GM18498 (cell line): ENCODE measurements around the gene CAPZB.

Source experiments
- ATAC-seq: cut with Tn5 transposase; IDR thresholded peaks from one replicate; pipeline ENCODE4 v1.9.1; 2021; ENCODE audit warnings: mild to moderate bottlenecking, moderate library complexity; ENCODE audit not compliant: unreplicated experiment

Gene CAPZB

DNA sequence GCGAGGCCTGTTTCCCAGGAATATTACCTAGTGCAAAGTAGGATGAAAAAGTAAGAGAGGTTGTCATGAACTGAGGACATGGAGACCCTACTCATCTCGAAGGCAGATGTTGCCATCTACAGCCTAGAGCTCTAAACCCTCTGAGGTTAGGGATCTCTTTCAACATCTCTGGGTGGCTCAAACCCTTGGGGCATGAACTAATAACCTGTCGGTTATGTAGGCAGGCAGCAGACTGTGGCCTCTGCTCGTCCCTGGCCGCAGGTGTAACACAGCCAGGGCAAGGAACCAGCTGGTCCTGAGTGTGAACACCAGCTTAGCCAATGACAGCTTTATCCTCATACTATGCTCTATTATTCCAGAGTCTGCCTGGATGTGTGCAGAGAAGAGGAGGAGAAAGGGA lies 13.2 kb downstream of the CAPZB start:
- no peak for ATAC-seq

DNA sequence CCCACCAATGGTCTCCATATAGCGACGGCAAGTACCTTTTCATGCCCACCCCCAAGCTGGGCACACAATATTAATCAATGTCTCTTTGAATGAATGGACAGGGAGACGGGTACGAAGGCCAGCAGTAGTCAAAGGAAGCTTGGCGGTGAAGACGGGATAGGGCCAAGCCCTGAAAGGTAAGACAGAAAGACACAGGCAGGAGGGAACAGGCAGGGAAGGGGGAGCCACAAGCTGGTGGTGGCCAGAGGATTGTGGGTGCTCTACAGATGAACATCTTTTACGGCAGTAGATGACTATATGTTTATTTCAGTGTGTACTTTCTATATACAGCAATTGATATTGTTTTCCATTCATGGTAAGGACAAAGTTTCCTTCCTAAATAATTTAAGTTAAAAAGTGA lies 16.3 kb downstream of the CAPZB start:
- no peak for ATAC-seq

DNA sequence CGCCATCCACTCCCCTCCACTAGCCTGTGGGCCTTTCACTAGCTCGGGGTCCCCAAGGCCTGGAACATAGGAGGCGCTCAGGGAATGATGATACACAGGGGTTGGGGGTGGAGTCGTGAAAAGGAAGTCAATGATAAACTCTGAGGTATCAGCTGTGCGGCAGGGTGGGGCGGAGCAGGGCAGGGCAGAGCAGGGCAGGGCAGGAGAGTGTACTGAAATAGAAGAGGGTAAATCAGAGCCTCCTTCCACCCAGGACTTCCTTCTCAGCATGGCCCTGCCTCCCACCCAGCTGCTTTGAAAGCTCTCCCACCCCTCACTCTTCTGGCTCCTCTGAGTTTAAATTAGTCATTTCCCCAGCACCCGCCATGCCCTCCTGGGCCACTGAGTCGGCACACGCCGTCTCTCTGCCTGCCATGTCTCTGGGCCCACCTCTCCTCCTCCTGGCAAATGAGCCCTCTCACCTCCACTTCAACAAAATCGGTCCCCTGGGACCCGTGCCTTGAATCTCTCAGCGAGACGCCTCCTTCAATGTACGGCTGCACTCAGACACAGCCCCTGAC lies 16.9 kb downstream of the CAPZB start:
- ATAC-seq: peak; percentile 65

DNA sequence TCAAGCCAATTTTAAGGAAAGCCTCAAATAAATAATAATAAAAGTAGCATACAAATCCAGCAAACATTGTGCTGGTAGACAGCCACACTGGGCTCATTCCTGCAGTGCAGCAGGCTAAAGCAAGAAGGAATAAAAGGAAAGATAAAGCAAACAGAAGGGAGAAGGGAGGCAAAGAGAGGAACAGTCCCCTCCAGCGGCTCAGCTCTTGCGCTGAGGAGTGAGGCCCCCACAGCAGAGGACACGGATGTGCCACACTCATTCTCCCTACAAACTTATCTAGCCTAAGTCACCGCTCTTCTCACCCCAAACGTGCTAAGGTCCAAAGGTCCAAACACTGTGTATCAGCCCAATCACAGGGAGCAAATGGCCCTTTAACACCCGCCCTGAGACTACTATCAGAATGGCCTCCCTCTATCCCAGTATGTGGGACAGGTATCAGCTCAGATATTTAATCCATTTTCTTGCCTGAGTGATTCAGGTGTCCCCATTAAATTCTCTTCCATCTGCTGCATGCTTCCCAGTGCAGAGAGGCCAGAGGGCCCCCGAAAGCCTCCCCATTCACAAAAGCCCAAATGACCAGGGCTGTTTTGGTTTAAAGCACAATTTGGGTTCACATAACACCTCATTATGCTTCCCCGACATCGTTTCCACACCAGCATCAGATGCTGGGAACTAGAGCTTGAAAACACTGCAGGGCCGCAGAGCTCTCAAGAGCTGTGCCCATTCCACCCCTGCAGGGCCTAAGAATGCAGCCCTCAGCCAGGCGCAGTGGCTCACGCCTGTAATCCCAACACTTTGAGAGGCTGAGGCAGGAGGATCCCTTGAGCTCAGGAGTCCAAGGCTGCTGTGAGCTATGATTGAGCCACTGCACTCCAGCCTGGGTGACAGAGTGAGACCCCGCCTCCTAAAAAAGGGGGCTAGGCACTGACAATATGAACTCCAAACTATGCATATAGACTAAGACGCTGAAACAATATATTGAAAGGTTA lies 17.8 kb downstream of the CAPZB start:
- no peak for ATAC-seq

DNA sequence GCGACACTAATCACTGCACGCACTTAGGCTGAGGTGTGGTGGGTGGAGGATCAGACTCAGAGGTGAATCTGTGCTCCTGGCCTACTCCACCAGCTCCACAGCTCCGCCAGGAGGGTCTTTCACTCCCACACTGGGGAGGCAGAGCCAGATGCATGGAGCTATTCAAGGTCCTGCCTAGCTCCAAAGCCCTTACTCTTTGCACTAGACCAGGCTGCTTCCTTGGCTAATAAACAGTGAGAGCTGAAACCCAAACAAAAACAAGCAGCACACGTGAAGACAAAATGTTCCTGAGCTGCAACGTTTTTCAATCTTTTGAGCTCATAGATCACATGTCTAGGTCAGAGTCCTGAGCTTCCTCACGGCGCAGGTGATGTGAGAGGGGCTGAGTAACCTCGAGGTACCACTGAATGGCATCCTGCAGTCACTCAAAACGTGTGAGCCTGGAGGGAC lies 19.2 kb downstream of the CAPZB start:
- ATAC-seq: no peak

DNA sequence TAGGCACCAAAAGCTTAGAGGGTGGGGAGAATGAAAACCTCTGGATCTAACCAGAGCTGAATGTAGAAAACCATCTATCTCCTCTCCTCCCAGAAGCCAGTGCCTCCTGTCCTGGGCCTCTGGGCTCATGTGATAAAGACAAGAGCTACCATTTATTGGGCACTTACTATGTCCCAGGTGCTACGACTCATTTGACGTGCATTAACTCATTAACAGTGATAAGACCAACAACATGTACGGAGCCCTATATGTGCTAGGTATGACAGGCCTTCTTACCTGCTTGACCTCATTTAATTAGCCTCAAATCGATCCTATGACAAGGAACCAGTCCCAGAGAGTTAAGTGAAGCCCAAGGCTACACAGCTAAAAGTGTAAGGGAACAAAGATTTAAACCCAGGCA lies 19.7 kb downstream of the CAPZB start:
- no peak for ATAC-seq

DNA sequence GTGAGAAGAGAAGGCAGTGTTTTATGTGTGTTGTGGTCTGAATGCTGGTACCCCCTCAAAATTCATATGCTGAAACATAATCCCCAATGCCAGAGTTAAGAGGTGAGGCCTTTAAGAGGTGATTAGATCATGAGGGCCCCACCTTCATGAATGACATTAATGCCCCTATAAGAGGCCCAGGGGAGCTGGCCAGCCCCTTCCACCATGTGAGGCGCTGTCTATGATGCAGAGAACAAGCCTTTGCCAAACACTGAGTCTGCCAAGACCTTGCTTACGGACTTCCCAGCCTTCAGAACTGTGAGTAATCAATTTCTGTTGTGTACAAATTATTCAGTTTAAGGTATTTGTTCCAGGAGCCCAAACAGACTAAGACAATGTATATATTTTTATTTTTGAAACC lies 20.2 kb downstream of the CAPZB start:
- no peak for ATAC-seq

DNA sequence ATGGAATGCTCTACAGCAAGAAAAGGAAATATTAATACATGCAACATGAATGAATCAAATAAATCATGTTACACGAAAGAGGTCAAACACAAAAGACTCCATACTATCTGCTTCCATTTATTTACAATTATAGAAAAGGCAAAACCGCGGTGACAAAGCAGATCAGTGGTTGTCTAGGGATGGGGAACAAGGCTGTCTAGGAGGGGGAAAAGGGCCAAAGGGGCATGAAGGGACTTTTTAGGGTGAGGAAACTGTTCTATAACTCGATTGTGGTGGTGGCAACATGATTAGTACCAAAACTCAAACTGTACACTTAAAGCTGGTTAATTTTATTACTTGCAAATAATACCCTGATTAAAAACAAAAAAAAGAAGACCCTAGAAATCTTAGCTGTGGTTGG lies 20.6 kb downstream of the CAPZB start:
- ATAC-seq: no peak

DNA sequence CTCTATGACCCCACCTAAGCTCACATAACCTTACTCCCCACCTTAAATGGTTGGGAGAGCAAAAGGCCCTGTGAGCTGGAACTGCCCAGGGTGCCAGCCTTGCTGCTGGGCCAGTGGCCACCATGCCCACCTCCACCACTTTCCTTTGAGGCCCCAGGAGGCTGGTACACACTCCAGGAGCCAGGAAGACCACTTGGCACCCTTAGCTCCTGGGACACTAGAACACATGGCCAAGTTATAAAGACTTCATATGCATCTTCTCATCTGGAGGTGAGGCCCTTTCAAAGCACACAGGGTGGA lies 21.9 kb downstream of the CAPZB start:
- ATAC-seq: no peak

DNA sequence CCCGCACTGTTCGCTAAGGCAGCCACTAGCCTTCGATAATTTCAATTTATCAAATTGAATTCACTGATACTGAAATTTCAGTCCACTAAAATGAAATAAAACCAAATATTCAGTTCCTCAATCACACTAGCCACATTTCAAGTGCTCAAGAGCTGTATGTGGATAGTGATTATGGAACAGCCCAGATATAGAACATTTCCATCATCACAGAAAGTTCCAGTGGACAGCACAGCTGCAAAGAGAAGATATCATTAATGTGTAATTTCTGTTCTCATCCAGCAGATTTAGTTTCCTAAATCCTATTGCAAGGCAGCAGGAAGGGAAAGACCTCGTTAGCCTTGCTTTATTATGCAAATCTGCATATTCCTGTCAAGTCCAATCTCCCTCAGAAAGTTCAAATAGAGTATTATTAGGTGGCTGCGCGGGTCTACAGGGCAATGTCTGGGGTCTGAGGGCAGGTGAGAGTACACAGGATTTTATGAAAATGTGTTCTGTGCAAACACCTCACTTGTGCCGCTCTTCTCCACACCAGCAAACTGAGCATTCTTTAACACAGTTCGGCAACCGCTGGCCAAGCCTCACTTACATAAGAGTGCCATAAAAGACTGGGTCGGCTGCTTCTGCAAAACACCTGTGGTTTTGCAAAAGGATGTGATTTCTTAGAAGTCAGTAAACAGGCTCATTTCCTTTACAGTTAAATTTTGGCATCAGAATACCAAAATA lies 22.4 kb downstream of the CAPZB start:
- ATAC-seq: peak; percentile 65

DNA sequence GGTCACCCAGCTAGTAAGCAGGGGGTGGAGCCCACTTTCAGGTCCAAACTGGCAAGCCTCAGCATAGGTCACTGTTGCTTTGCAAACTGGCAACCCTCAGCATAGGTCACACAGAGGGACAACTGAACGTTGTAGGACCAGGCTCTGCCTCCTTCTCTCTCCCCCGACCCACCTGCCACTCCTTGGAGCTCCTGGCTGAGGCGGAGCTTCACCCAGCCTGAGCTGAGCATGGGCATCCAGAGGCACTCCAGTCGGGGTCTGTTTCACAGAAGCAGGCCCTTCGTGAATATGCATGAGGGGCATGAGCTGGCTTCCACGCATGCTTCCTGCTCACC lies 24.2 kb downstream of the CAPZB start:
- no peak for ATAC-seq

DNA sequence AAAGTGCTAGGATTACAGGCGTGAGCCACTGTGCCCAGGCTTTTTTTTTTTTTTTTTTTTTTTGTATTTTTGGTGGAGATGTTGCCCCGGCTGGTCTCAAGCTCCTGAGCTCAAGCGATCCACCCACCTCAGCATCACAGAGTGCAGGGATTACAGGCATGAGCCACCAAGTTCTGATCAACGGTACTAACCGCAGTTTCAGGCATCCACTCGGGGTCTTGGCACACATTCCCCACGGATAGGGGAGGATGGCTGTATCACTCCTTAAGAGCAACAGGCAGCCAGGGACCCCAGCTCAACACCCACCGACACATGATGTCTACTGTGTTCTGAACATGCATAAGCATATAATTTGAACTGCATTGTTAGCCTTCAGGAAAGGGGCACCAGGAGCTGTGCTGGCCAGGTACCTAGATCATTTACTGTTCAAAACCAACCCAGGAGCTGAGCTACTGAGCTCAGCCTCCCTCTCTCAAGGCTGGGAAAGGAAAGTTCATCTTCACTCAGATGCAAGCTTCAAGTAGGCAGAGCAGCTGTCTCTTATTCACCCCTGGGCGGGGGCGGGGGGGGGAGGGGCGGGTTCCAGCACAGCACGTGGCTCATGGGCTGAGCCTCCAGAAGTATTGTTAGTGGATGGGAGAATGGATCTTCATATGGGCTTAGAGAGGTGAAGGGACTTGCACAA lies 24.7 kb downstream of the CAPZB start:
- ATAC-seq: no peak

DNA sequence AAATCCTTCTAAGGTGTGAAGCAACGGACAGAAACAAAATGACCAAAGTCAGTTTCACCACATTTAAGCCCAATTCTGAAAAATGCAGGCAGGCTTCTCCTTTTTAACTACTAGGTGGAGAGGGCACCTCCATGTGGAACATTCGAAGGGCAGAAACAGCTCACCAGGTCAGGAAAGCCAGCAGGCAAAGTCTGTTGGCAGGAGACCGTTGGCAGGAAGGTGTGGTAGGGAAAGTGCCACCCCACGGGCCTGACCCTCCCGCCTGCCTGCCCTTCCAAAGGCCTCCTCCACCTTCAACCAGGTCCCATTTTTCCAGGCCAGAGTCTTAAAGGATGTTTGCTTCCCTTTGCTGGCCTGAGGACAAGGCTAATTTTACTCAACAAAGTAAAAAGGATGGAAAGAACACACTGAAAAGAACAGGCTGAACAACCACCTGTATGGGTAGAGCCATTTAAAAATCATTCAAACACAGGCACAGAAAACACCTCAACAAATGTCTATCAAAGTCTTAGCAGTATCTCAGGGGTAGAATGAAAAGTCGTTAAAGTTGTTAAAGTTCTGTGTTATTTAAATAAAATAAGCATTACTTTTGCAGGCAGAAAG lies 26.4 kb downstream of the CAPZB start:
- ATAC-seq: no peak

DNA sequence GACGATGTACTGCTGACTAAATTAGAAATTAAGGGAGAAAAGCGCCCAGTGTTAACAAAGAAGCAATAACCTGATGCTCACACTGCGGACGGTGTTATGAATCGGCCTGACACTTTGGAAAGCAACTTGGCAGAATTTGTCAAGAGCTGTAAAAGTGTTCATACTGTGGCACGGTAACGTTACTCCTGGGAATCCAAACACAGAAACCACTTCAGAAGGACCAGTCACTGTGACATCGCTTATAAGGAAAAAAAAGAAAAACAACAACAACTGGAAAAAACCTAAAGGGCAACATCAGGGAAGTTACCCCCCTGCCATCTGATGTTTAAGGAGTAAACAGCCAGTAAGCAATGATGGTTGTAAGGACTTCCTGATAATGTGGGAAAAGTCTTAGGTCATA lies 27.7 kb downstream of the CAPZB start:
- ATAC-seq: no peak

DNA sequence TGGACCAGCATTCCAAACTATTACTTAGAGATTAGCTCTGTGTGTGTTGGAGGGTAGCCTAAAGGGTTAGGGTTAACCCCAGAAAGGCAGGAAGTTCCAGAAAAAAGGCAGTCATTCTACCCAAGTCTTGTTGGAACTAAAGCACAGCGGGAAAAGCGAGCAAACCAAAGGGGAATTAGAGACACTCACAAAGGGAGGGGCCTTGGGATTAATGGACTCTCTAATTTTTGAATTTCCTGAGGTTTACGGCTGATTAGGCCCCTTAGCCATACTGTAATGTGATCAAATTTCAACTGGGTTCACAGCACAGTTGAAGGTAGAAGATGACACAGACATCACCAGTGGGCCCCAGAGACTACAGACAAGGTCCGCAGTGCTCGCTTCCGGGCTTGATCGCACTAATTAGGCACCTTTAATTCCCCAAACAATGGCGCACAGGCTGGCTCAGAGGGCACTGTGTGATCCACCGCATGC lies 28.3 kb downstream of the CAPZB start:
- no peak for ATAC-seq

DNA sequence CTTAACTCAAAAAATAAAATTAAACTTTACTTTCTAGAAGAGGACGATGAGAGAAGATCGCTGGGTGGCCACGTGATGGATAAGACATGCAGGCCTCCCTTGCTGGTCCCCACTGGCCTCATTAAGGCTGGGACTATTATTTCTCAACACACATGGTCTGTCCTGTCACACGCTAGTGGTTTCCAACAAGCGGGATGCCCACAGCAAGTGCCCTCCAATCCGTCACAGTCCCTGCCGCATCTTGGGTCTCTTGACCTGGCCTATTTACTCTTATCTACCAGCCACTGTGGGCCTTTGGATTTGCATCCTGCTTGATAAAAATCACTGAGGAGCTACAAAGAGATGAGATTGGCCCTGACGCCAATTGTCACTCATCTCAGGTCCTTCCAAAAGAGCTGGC lies 30.0 kb downstream of the CAPZB start:
- ATAC-seq: no peak

DNA sequence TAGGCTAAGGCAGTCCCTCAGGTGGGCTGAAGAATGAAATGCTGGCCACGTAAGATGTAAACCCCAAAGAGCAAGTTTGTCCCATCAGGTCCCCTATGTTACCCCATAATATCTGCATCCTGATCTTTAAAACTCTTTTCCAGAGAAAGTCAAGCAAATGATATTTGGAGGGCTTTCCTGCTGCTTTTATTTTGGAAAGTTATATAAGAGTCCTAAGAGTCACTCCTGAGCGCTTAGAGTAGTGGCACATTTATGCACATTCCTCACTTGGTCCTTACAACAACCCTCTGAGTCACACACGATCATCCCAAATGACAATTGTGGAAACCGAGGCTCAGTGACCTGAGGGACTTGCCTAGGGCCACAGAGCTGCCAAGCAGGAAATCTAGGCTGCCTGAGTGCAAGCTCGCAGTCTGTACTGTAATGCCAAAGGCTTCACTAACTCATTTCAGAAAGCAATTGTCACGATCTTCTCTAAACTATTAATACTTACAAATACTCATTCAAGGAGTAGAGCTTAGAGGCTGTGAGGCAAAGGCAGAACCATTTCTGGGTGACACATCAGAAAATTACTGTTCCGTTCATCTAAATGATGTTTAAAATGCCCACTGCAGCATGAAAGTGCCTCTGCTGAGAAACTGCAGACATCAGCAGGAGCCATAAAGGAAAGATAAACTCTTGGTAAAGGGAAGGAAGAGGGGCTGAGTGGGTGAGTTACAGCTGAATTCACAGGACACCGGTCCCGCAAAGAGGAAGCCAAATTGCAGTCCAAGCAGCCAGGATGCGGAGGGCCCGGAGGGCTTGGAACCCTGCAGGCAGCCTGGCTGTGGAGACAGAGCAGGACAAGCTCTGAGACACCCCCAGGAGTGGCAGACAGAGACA lies 30.8 kb downstream of the CAPZB start:
- no peak for ATAC-seq

DNA sequence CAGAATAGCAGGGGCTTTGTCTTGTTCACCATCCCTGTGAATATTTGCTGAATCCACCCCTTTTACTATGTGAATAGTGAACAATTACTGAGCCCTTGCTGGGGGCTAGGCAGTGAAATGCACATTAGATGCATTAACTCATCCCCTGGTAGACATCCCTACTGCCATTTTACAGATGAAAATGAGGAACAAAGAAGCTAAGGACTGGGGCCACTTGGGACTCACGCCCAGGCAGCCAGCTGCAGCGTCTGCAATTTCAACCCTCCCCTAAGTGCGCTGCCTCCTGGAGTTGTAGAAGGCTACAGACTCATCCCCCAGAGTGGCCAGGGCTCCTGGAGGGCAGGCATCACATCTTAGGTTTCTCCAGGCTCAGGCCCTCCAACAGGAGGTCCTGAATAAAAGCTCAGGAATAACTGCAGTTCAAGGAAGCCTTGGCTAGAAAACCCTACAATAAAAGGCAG lies 31.6 kb downstream of the CAPZB start:
- ATAC-seq: no peak

DNA sequence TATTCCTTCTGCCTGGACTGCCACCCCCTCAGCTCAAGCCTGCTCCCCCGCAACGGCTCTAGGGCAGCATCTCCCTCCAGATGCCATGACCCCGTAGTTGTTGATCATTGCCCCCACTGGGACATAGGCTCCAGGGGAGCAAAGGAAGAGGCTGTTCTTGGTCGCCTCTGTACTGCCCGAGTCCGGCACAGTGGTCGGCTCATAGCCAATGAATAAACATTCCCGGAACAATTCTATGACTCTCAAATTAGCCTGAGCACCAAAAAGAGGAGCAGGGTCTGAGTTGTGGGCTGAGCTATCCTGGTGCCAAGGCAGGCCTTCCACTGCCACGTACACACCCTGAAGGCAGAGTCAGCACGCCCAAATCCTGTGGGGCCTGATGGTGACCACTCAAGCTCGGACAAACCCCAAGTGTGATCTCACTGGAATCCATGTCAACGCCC lies 33.1 kb downstream of the CAPZB start:
- no peak for ATAC-seq
